Hepatocyte (in vitro differentiated cells): ENCODE measurements around the gene BDKRB1. TPM values are rescaled to one million over a fixed set of nuclear protein-coding genes. Genes with fewer than 3 reads are reported as not detected.
A peak's percentile ranks its signal among the peaks of the same experiment; 100 is the strongest.

Experiments
- DNase-seq: peaks from one replicate; pipeline ENCODE4 v3.0.0-alpha.2; 2016; ENCODE audit warnings: low spot score
- H2AFZ ChIP-seq: fragments of 200-600 bp; sonication (generic); 2 replicates; pipeline ENCODE4 v1.6.0; 2016; ENCODE audit warnings: antibody characterized with exemption, mild to moderate bottlenecking
- H3K27ac ChIP-seq: fragments of 200-600 bp; sonication (generic); 2 replicates; pipeline ENCODE4 v1.5.1; 2016; ENCODE audit warnings: mild to moderate bottlenecking
- H3K27me3 ChIP-seq: fragments of 200-600 bp; sonication (generic); 2 replicates; pipeline ENCODE4 v1.6.1; 2016
- H3K36me3 ChIP-seq: fragments of 200-600 bp; sonication (generic); replicated peaks from 2 replicates; pipeline ENCODE4 v1.5.1; 2016; ENCODE audit warnings: low read depth; ENCODE audit not compliant: insufficient read depth
- H3K4me1 ChIP-seq: fragments of 200-600 bp; sonication (generic); 2 replicates; pipeline ENCODE4 v1.5.1; 2016; ENCODE audit warnings: mild to moderate bottlenecking, moderate library complexity; ENCODE audit not compliant: insufficient read depth
- H3K4me2 ChIP-seq: fragments of 200-600 bp; sonication (generic); 2 replicates; pipeline ENCODE4 v1.6.0; 2016
- H3K4me3 ChIP-seq: fragments of 200-600 bp; sonication (generic); 2 replicates; pipeline ENCODE4 v1.5.1; 2016; ENCODE audit warnings: mild to moderate bottlenecking
- H3K79me2 ChIP-seq: fragments of 200-600 bp; sonication (generic); 2 replicates; pipeline ENCODE4 v1.6.0; 2017; ENCODE audit warnings: mild to moderate bottlenecking
- H3K9me2 ChIP-seq: fragments of 200-600 bp; sonication (generic); replicated peaks from 2 replicates; pipeline ENCODE4 v1.6.0; 2017; ENCODE audit warnings: mild to moderate bottlenecking; ENCODE audit not compliant: insufficient read depth
- H3K9me3 ChIP-seq: fragments of 200-600 bp; sonication (generic); 2 replicates; pipeline ENCODE4 v1.5.1; 2016; ENCODE audit warnings: low read depth, mild to moderate bottlenecking
- H4K20me1 ChIP-seq: fragments of 200-600 bp; sonication (generic); 2 replicates; pipeline ENCODE4 v1.6.0; 2016; ENCODE audit warnings: mild to moderate bottlenecking; ENCODE audit not compliant: insufficient read depth, poor library complexity, severe bottlenecking
- CTCF ChIP-seq: fragments of 200-600 bp; sonication (generic); IDR thresholded peaks from 2 replicates; pipeline ENCODE4 v1.5.1; 2016; ENCODE audit warnings: antibody characterized with exemption, mild to moderate bottlenecking; ENCODE audit not compliant: poor library complexity
- EZH2 ChIP-seq: fragments of 200-600 bp; sonication (generic); IDR thresholded peaks from 2 replicates; pipeline ENCODE4 v1.6.1; 2016; ENCODE audit warnings: antibody characterized with exemption, mild to moderate bottlenecking, borderline replicate concordance
- EZH2phosphoT487 ChIP-seq: fragments of 200-600 bp; sonication (generic); IDR thresholded peaks from one replicate; pipeline ENCODE4 v1.6.1; 2018; ENCODE audit warnings: antibody characterized with exemption, mild to moderate bottlenecking, low read depth, moderate library complexity; ENCODE audit not compliant: unreplicated experiment, severe bottlenecking
- WGBS: methylation state at CpG from one replicate; pipeline ENCODE4 v1.1.6; 2016; ENCODE audit warnings: low lambda C conversion rate; ENCODE audit errors: missing lambda C conversion rate; 5-methylcytosine and 5-hydroxymethylcytosine counted together
- polyA plus RNA-seq: library from polyadenylated mRNA; unstranded; fragments of >200 nt; fragmentation: Nextera tagmentation; extraction: Ambion mirVana; gene quantifications from 2 replicates; pipeline ENCODE4 v1.2.1, GENCODE V29; 2016
- total RNA-seq: library from RNA; depleted of rRNA; stranded (reverse); fragments of >200 nt; gene quantifications from 2 replicates; pipeline ENCODE4 v1.2.3, GENCODE V29; 2014

The BDKRB1 gene
- total and polyA plus RNA-seq, 2 experiments from 2014 or later, result 11.9 to 33.0 TPM

- no peak for DNase-seq
- 83% methylated on average over 4 of the region's 4 CpGs for WGBS
- Histone ChIP-seq H3K9me2 (no peaks in the 10 kb centered on the region), H3K9me3 (no peaks in the 10 kb centered on the region), H3K4me1 (peaks cover 13% of the 10 kb centered on the region), H2AFZ (no peak overlapping the region), H3K36me3 (no peaks in the 10 kb centered on the region), H3K27me3 (no peaks in the 10 kb centered on the region), H3K79me2 (peaks cover 12% of the 10 kb centered on the region), H3K4me3 (no peak overlapping the region), H3K27ac (peak overlapping the region; percentile 90), H4K20me1 (no peaks in the 10 kb centered on the region), H3K4me2 (peak overlapping the region; percentile 64)
- peak; percentile 2 for TF ChIP-seq CTCF
- no peak for TF ChIP-seq EZH2phosphoT487
- no peak for TF ChIP-seq EZH2
These were observed 397 bp downstream of the BDKRB1 start for GRCh38 chr14:96256407-96256806.

DNA sequence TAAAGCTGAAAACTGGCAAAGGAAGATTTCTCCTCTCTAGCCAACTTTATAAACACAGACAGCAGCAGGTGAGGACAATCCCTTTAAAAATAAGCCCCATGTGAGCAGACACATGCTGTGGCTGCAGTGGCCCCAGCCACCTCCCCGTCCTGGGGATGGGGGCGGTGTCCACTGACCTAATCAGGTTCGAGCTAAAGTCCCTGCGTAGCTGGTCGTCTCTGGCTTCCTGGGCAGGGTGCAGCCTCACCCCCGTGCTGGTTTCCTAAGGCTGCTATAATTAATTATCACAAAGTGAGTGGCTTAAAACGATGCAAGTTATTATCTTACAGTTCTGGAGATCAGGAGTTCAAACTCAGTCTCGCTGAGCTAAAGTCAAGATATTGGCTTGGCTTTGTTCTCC, 1.0 kb downstream of the BDKRB1 start:
- Histone ChIP-seq H3K4me2 (peak overlapping the region; percentile 64), H3K9me3 (no peaks in the 10 kb centered on the region), H4K20me1 (no peaks in the 10 kb centered on the region), H3K27me3 (no peaks in the 10 kb centered on the region), H3K36me3 (no peaks in the 10 kb centered on the region), H3K9me2 (no peaks in the 10 kb centered on the region), H3K4me1 (peaks cover 13% of the 10 kb centered on the region), H3K4me3 (no peak overlapping the region), H2AFZ (no peak overlapping the region), H3K27ac (peak overlapping the region; percentile 90), H3K79me2 (peaks cover 12% of the 10 kb centered on the region)
- TF ChIP-seq EZH2 (no peak), CTCF (no peak), EZH2phosphoT487 (no peak)
- no peak for DNase-seq
- 85% methylated on average over 8 of the region's 8 CpGs for WGBS

GRCh38 chr14:96257900-96258299, 1.9 kb downstream of the BDKRB1 start:
- Histone ChIP-seq H3K9me3 (no peaks in the 10 kb centered on the region), H3K4me1 (peaks cover 8% of the 10 kb centered on the region), H3K79me2 (peaks cover 12% of the 10 kb centered on the region), H3K4me2 (no peak overlapping the region), H4K20me1 (no peaks in the 10 kb centered on the region), H2AFZ (no peak overlapping the region), H3K27ac (no peak overlapping the region), H3K27me3 (no peaks in the 10 kb centered on the region), H3K9me2 (no peaks in the 10 kb centered on the region), H3K36me3 (no peaks in the 10 kb centered on the region), H3K4me3 (no peak overlapping the region)
- no peak for DNase-seq
- TF ChIP-seq EZH2phosphoT487 (no peak), EZH2 (no peak), CTCF (no peak)

GRCh38 chr14:96260341-96260821, 4.4 kb downstream of the BDKRB1 start:
- H3K79me2 ChIP-seq, result peaks cover 12% of the 10 kb centered on the region
- H3K27me3 ChIP-seq, result no peaks in the 10 kb centered on the region
- H2AFZ ChIP-seq, result no peak overlapping the region
- H3K4me1 ChIP-seq, result no peaks in the 10 kb centered on the region
- no peaks in the 10 kb centered on the region for H3K9me2 ChIP-seq
- 68% methylated on average over 2 of the region's 2 CpGs for WGBS
- no peaks in the 10 kb centered on the region for H3K36me3 ChIP-seq
- no peaks in the 10 kb centered on the region for H3K9me3 ChIP-seq
- no peak overlapping the region for H3K4me3 ChIP-seq
- no peak overlapping the region for H3K4me2 ChIP-seq
- H3K27ac ChIP-seq, result no peak overlapping the region
- TF ChIP-seq EZH2, result no peak
- no peak for TF ChIP-seq EZH2phosphoT487
- no peak for TF ChIP-seq CTCF
- H4K20me1 ChIP-seq, result no peaks in the 10 kb centered on the region
- no peak for DNase-seq
